ENCODE results near the gene PRKN.

- TF ChIP-seq STAT1 (IDR thresholded peaks at IDR 0.05; ENCODE audit: unreplicated experiment) = no peak
- TF ChIP-seq, protein P1, sequence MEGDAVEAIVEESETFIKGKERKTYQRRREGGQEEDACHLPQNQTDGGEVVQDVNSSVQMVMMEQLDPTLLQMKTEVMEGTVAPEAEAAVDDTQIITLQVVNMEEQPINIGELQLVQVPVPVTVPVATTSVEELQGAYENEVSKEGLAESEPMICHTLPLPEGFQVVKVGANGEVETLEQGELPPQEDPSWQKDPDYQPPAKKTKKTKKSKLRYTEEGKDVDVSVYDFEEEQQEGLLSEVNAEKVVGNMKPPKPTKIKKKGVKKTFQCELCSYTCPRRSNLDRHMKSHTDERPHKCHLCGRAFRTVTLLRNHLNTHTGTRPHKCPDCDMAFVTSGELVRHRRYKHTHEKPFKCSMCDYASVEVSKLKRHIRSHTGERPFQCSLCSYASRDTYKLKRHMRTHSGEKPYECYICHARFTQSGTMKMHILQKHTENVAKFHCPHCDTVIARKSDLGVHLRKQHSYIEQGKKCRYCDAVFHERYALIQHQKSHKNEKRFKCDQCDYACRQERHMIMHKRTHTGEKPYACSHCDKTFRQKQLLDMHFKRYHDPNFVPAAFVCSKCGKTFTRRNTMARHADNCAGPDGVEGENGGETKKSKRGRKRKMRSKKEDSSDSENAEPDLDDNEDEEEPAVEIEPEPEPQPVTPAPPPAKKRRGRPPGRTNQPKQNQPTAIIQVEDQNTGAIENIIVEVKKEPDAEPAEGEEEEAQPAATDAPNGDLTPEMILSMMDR (conservative IDR thresholded peaks at IDR 0.05; ENCODE audit: low read depth in 2 of 2) = peak; percentile 60 to 75
- TF ChIP-seq EZH2 (IDR thresholded peaks at IDR 0.05; ENCODE audit: low read depth, unreplicated experiment) = no peak
- no peak for TF ChIP-seq POLR2AphosphoS5 (IDR thresholded peaks at IDR 0.05; ENCODE audit: low read depth)
- TF ChIP-seq ZNF462 (CRISPR knock-in tag; IDR thresholded peaks at IDR 0.05) = no peak
- no peak for TF ChIP-seq ZNF114 (CRISPR knock-in tag; IDR thresholded peaks at IDR 0.05)
- TF ChIP-seq EZH2phosphoT487 (IDR thresholded peaks at IDR 0.05; ENCODE audit: unreplicated experiment) = no peak
- TF ChIP-seq, protein P2, sequence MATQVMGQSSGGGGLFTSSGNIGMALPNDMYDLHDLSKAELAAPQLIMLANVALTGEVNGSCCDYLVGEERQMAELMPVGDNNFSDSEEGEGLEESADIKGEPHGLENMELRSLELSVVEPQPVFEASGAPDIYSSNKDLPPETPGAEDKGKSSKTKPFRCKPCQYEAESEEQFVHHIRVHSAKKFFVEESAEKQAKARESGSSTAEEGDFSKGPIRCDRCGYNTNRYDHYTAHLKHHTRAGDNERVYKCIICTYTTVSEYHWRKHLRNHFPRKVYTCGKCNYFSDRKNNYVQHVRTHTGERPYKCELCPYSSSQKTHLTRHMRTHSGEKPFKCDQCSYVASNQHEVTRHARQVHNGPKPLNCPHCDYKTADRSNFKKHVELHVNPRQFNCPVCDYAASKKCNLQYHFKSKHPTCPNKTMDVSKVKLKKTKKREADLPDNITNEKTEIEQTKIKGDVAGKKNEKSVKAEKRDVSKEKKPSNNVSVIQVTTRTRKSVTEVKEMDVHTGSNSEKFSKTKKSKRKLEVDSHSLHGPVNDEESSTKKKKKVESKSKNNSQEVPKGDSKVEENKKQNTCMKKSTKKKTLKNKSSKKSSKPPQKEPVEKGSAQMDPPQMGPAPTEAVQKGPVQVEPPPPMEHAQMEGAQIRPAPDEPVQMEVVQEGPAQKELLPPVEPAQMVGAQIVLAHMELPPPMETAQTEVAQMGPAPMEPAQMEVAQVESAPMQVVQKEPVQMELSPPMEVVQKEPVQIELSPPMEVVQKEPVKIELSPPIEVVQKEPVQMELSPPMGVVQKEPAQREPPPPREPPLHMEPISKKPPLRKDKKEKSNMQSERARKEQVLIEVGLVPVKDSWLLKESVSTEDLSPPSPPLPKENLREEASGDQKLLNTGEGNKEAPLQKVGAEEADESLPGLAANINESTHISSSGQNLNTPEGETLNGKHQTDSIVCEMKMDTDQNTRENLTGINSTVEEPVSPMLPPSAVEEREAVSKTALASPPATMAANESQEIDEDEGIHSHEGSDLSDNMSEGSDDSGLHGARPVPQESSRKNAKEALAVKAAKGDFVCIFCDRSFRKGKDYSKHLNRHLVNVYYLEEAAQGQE (IDR thresholded peaks at IDR 0.05; ENCODE audit: unreplicated experiment) = no peak
Measured at GRCh38 chr6:161393839-161394364, 1333.7 kb downstream of the PRKN start.

All from GM23338 (cell line).